OCI-LY7 (cell line): ENCODE measurements around the gene TRAF6. TPM values are rescaled to one million over a fixed set of nuclear protein-coding genes. Genes with fewer than 3 reads are reported as not detected.
A peak's percentile ranks its signal among the peaks of the same experiment; 100 is the strongest.
"Not testable (repeated sequence)": the region's sequence is repeated elsewhere in the genome, so short reads cannot be mapped to it uniquely, and the experiment has no call there.

ENCODE experiments used
- BruUV-seq: library from RNA; stranded (reverse); fragments of 400-500 nt; replicated peaks from 2 replicates; lab custom pipeline; 2021; lab: Mats Ljungman, UMichigan
- CTCF ChIA-PET: fragments of 300-600 bp; sonication (Branson Sonifier 250); formaldehyde crosslinking; loops from one replicate; lab custom pipeline; 2022; ENCODE audit warnings: antibody characterized with exemption; ENCODE audit not compliant: unreplicated experiment; lab: Charles Lee
- POLR2A ChIA-PET: fragments of 300-600 bp; sonication (Branson Sonifier 250); formaldehyde crosslinking; loops from one replicate; lab custom pipeline; 2022; ENCODE audit warnings: antibody characterized with exemption; lab: Charles Lee
- DNase-seq: peaks from one replicate; pipeline ENCODE4 v3.0.0-alpha.2; 2015; ENCODE audit warnings: low spot score
- H2AFZ ChIP-seq: fragments of 200-600 bp; sonication (generic), shearing (Covaris generic); 2 replicates; pipeline ENCODE4 v1.6.1; 2014; ENCODE audit warnings: mild to moderate bottlenecking, antibody characterized with exemption, low read length, moderate library complexity
- H3K27ac ChIP-seq: fragments of 200-600 bp; sonication (generic); 2 replicates; pipeline ENCODE4 v1.5.1; 2014; ENCODE audit warnings: mixed run types, low read depth, mild to moderate bottlenecking, moderate library complexity, low read length, inconsistent platforms; ENCODE audit not compliant: poor library complexity, severe bottlenecking
- H3K36me3 ChIP-seq: fragments of 200-600 bp; sonication (generic); 2 replicates; pipeline ENCODE4 v1.6.1; 2014; ENCODE audit warnings: mild to moderate bottlenecking, antibody characterized with exemption, low read length, moderate library complexity, mixed read lengths; ENCODE audit not compliant: insufficient read depth
- H3K4me1 ChIP-seq: fragments of 200-600 bp; sonication (generic); 2 replicates; pipeline ENCODE4 v1.5.1; 2014; ENCODE audit warnings: mild to moderate bottlenecking, low read length; ENCODE audit not compliant: insufficient read depth, poor library complexity, severe bottlenecking
- H3K4me2 ChIP-seq: fragments of 200-600 bp; sonication (generic); 2 replicates; pipeline ENCODE4 v1.6.1; 2014; ENCODE audit warnings: mild to moderate bottlenecking, low read length
- H3K4me3 ChIP-seq: fragments of 200-600 bp; sonication (generic); 2 replicates; pipeline ENCODE4 v1.5.1; 2014; ENCODE audit warnings: mild to moderate bottlenecking, low read depth, low read length; ENCODE audit not compliant: poor library complexity, severe bottlenecking
- H3K79me2 ChIP-seq: fragments of 200-600 bp; sonication (generic); 2 replicates; pipeline ENCODE4 v1.6.1; 2016; ENCODE audit warnings: low read depth, mild to moderate bottlenecking, low read length, moderate library complexity, mixed read lengths; ENCODE audit not compliant: insufficient read depth
- H3K9me2 ChIP-seq: fragments of 200-600 bp; sonication (generic); 2 replicates; pipeline ENCODE4 v1.6.1; 2016; ENCODE audit warnings: mild to moderate bottlenecking, low read length, mixed read lengths; ENCODE audit not compliant: insufficient read depth
- H3K9me3 ChIP-seq: fragments of 200-600 bp; sonication (generic); 2 replicates; pipeline ENCODE4 v1.6.1; 2014; ENCODE audit warnings: mild to moderate bottlenecking, mixed run types, low read length, mixed read lengths
- H4K20me1 ChIP-seq: fragments of 200-600 bp; sonication (generic); 2 replicates; pipeline ENCODE4 v1.6.1; 2014; ENCODE audit warnings: mild to moderate bottlenecking, antibody characterized with exemption, low read length, moderate library complexity, mixed read lengths; ENCODE audit not compliant: insufficient read depth
- EZH2phosphoT487 ChIP-seq: fragments of 200-600 bp; sonication (generic); IDR thresholded peaks from 2 replicates; pipeline ENCODE4 v1.6.1; 2018; ENCODE audit warnings: low read depth, borderline replicate concordance, mild to moderate bottlenecking, mixed run types, antibody characterized with exemption, low read length, moderate library complexity, mixed read lengths
- intact Hi-C: fragments of 100-400 bp; cut with micrococcal nuclease; formaldehyde crosslinking; loops from one replicate; pipeline ENCODE4 v1.10.0; 2022; ENCODE audit not compliant: unreplicated experiment
- total RNA-seq, 2 experiments: library from RNA; depleted of rRNA in 1 of 2; stranded (reverse); fragments of >200 nt in 1 of 2; shearing (Covaris generic) in 1 of 2; gene quantifications; 2 replicates each; pipeline ENCODE4 v1.2.3, GENCODE V29; 2014 to 2022
- TF ChIP-seq, protein P1 (sequence below): fragments of 200-600 bp; sonication (generic); conservative IDR thresholded peaks from 2 replicates; pipeline ENCODE4 v1.5.1; 2014; ENCODE audit warnings: mild to moderate bottlenecking, antibody characterized with exemption, low read length, moderate library complexity, mixed read lengths

Gene TRAF6
- total RNA-seq, 2 experiments from 2014 or later, result 5.5 to 10.2 TPM

DNA sequence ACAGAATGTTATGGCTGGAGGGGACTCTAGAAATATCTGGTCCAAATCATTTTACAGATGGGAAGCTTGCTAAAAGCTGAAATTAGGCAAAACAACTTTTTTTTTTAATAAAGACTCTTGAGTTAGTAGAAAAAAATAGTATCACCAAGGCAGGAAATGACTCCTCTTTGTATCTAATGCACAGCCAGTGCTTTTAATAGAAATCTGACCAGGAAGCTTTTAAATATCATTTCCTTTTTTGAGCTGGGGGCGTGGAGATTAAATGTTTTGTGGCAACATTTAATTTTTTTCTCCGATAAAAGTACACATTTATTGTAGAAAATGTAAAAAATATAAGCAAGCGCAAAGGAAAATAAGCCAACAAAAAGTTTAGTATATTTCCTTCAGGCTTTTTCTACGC is 22.5 kb downstream of the TRAF6 start:
- H3K79me2 ChIP-seq, result peaks cover 9% of the 10 kb centered on the region; the same call in 1 of the 2 replicates
- H3K9me2 ChIP-seq, result no peaks in the 10 kb centered on the region
- TF ChIP-seq EZH2phosphoT487, result no peak
- TF ChIP-seq, protein P1, sequence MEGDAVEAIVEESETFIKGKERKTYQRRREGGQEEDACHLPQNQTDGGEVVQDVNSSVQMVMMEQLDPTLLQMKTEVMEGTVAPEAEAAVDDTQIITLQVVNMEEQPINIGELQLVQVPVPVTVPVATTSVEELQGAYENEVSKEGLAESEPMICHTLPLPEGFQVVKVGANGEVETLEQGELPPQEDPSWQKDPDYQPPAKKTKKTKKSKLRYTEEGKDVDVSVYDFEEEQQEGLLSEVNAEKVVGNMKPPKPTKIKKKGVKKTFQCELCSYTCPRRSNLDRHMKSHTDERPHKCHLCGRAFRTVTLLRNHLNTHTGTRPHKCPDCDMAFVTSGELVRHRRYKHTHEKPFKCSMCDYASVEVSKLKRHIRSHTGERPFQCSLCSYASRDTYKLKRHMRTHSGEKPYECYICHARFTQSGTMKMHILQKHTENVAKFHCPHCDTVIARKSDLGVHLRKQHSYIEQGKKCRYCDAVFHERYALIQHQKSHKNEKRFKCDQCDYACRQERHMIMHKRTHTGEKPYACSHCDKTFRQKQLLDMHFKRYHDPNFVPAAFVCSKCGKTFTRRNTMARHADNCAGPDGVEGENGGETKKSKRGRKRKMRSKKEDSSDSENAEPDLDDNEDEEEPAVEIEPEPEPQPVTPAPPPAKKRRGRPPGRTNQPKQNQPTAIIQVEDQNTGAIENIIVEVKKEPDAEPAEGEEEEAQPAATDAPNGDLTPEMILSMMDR, result no peak
- intact Hi-C loops, result no loop called here
- no peaks in the 10 kb centered on the region for H3K9me3 ChIP-seq
- CTCF ChIA-PET, result interaction anchor here (1.1 kb wide), 1 partner anchor 9 kb away, joined by 5 read pairs; no protein-coding TSS in a partner anchor
- POLR2A ChIA-PET, result interaction anchor here (0.6 to 1.5 kb wide), 8 partner anchors 9 to 200 kb away, joined by 3 to 9 read pairs (median 4); no protein-coding TSS in a partner anchor
- no TSS peak for BruUV-seq
- peak overlapping the region; percentile 70 for H3K27ac ChIP-seq
- peak overlapping the region; percentile 28 for H3K4me3 ChIP-seq
- H4K20me1 ChIP-seq, result no peaks in the 10 kb centered on the region
- peaks cover 18% of the 10 kb centered on the region for H3K4me1 ChIP-seq
- peak; percentile 58 for DNase-seq
- H2AFZ ChIP-seq, result no peak overlapping the region
- H3K36me3 ChIP-seq, result peaks cover 74% of the 10 kb centered on the region
- H3K4me2 ChIP-seq, result peak overlapping the region; percentile 47

GRCh38 chr11:36485298-36486002 is 24.6 kb downstream of the TRAF6 start:
- H3K27ac ChIP-seq, result no peak overlapping the region
- no peak overlapping the region for H3K4me3 ChIP-seq
- no peaks in the 10 kb centered on the region for H3K9me3 ChIP-seq
- no peak overlapping the region for H2AFZ ChIP-seq
- no peak for DNase-seq
- TF ChIP-seq EZH2phosphoT487, result no peak
- TF ChIP-seq, protein P1, result no peak
- H3K4me1 ChIP-seq, result peaks cover 18% of the 10 kb centered on the region
- no peaks in the 10 kb centered on the region for H3K9me2 ChIP-seq
- H3K79me2 ChIP-seq, result peaks cover 9% of the 10 kb centered on the region; the same call in 1 of the 2 replicates
- no peaks in the 10 kb centered on the region for H4K20me1 ChIP-seq
- H3K36me3 ChIP-seq, result peaks cover 57% of the 10 kb centered on the region
- intact Hi-C loops, result no loop called here
- no TSS peak for BruUV-seq
- ChIA-PET POLR2A (interaction anchor here (1.2 kb wide), 1 partner anchor 122 kb away, joined by 3 read pairs; no protein-coding TSS in a partner anchor), CTCF (no interaction called here)
- no peak overlapping the region for H3K4me2 ChIP-seq

GRCh38 chr11:36483042-36483441 is 27.0 kb downstream of the TRAF6 start:
- H3K79me2 ChIP-seq, DNase-seq, POLR2A ChIA-PET: not testable (repeated sequence)

More at GRCh38 chr11:36483042-36483441, 27.0 kb downstream of the TRAF6 start:
- H3K4me2 ChIP-seq, H3K9me2 ChIP-seq, CTCF ChIA-PET, H3K4me3 ChIP-seq, H4K20me1 ChIP-seq, H3K9me3 ChIP-seq, intact Hi-C loops, H3K27ac ChIP-seq, H2AFZ ChIP-seq, BruUV-seq: not testable (repeated sequence)
- H3K36me3 ChIP-seq, result peaks cover 36% of the 10 kb centered on the region
- peaks cover 12% of the 10 kb centered on the region for H3K4me1 ChIP-seq
